Stimulated activated CD4-positive, alpha-beta T cell treated with anti-CD3 and anti-CD28 coated beads, Interleukin-1b, Interleukin-23, amount 100 ng/mL, for 4 hours (primary cell): ENCODE results near the gene HDAC5.
A peak's percentile ranks its signal among the peaks of the same experiment; 100 is the strongest.
"Not testable (repeated sequence)": the region's sequence is repeated elsewhere in the genome, so short reads cannot be mapped to it uniquely, and the experiment has no call there.

Source experiments
- DNase-seq, 2 donors: peaks; one replicate each; pipeline ENCODE4 v3.0.0-alpha.2; 2020; ENCODE audit warnings: low read depth in 2 of 2

Gene HDAC5

GRCh38 chr17:44123356-44124117, at the start of gene HDAC5:
HDAC5 (minus strand) TSS chr17:44123641; CDS start chr17:44117515, 6,126 bp downstream.
- peak; percentile 93 to 95 for DNase-seq

GRCh38 chr17:44171931-44172455, 48.6 kb upstream of the HDAC5 start:
- DNase-seq: no peak

GRCh38 chr17:44170499-44171201, 47.2 kb upstream of the HDAC5 start, which contains the start of gene ASB16:
ASB16 (plus strand) TSS chr17:44170704; CDS start chr17:44170790, 86 bp downstream.
- DNase-seq: no peak

GRCh38 chr17:44170135-44170498, 46.7 kb upstream of the HDAC5 start:
- DNase-seq: no peak

GRCh38 chr17:44167181-44167861, 43.9 kb upstream of the HDAC5 start:
- no peak for DNase-seq

- DNase-seq: no peak
Measured at GRCh38 chr17:44164476-44164875, 41.0 kb upstream of the HDAC5 start.

GRCh38 chr17:44159519-44160210, 36.2 kb upstream of the HDAC5 start:
- DNase-seq: no peak

GRCh38 chr17:44155488-44155887, 32.0 kb upstream of the HDAC5 start:
- no peak for DNase-seq

GRCh38 chr17:44152875-44153274, 29.4 kb upstream of the HDAC5 start:
- DNase-seq: no peak

- DNase-seq: no peak
Measured at GRCh38 chr17:44149750-44150329, 26.4 kb upstream of the HDAC5 start.

GRCh38 chr17:44149066-44149465, 25.6 kb upstream of the HDAC5 start:
- DNase-seq: not testable (repeated sequence)

GRCh38 chr17:44147812-44148211, 24.4 kb upstream of the HDAC5 start:
- DNase-seq: no peak

GRCh38 chr17:44146375-44147346, 23.2 kb upstream of the HDAC5 start:
- no peak for DNase-seq

GRCh38 chr17:44144966-44145739, 21.7 kb upstream of the HDAC5 start:
- DNase-seq: no peak

GRCh38 chr17:44143921-44144320, 20.5 kb upstream of the HDAC5 start:
- not testable (repeated sequence) for DNase-seq

GRCh38 chr17:44137891-44138709, 14.7 kb upstream of the HDAC5 start:
- peak; percentile 55 to 65 for DNase-seq

- DNase-seq: no peak
Measured at GRCh38 chr17:44134752-44135568, 11.5 kb upstream of the HDAC5 start.
